ENCODE data around the gene P4HA1.

- no peak for TF ChIP-seq CTCF (IDR thresholded peaks at IDR 0.05)
- no peak for TF ChIP-seq POLR2AphosphoS5 (IDR thresholded peaks at IDR 0.05)
- no peak for TF ChIP-seq EP300 (IDR thresholded peaks at IDR 0.05)
Observed at GRCh38 chr10:73116017-73116416, 19.4 kb upstream of the P4HA1 start.
